GM21423 (cell line): ENCODE data around the gene NSRP1.
"Not testable (repeated sequence)": the region's sequence is repeated elsewhere in the genome, so short reads cannot be mapped to it uniquely, and the experiment has no call there.

Source experiments
- ATAC-seq: cut with Tn5 transposase; IDR thresholded peaks from one replicate; pipeline ENCODE4 v1.9.1; 2021; ENCODE audit warnings: mild to moderate bottlenecking, moderate library complexity; ENCODE audit not compliant: unreplicated experiment

NSRP1 gene, protein sequence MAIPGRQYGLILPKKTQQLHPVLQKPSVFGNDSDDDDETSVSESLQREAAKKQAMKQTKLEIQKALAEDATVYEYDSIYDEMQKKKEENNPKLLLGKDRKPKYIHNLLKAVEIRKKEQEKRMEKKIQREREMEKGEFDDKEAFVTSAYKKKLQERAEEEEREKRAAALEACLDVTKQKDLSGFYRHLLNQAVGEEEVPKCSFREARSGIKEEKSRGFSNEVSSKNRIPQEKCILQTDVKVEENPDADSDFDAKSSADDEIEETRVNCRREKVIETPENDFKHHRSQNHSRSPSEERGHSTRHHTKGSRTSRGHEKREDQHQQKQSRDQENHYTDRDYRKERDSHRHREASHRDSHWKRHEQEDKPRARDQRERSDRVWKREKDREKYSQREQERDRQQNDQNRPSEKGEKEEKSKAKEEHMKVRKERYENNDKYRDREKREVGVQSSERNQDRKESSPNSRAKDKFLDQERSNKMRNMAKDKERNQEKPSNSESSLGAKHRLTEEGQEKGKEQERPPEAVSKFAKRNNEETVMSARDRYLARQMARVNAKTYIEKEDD

DNA sequence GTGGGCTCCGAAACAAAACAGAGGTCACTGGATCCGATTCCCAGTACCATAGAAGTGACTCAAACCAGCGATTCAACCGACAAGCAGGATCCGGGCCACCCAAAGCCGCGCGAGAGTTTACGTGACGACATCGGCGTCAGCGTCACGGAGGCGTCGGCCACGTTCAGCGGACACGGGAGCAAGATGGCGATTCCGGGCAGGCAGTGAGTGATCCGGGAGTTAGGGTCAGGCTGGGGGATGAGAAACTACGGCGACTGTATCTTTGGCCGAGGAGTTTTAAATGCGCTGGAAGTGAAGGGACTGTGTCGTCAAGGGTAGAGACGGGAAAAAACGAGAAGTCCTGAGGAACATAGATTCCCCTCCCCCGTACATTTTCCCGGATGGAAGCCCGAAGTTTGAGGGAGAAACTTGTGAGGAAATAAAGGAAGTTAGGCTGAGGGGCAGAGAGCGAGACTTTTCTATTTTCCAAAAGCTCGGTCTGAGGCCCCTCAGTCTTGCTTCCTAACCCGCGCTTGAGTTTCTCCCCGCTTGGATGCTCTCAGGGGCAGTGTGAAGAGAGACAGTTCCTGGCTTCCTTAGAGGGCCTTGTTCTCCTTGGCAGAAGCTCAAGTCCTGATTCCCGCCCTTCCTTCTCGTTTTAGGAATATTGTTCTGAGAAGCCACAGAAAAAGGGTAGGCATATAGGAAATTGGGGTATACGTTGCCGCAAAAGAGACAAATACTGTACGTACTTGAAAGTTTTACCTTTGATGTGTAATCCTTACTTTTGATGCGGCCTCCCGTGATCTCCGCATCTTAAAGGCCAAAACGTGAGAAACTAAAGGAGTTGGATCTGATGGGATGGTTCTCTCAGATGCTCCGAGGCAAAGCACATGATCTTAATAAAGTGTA is at the start of gene NSRP1:
Gene NSRP1 (plus strand): TSS at position 156 of the 891 bp plus-strand sequence. CDS start 28 bp downstream, at position 184.
- ATAC-seq: peak; percentile 82

DNA sequence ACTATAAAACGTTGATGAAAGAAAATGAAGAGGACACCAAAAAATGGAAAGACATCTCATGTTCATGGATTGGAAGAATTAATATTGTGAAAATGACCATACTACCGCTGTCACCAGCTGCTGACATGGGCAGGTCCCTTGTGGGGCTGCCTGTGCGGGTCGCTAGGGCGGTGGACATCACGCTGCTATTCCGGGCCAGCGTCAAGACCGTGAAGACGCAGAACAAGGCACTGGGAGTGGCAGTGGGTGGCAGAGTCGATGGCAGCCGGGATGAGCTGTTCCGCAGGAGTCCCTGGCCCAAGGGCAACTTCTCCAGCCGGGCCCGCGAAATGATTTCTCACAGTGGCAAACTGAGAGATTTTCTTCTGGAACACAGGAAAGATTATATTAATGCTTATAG is 48.2 kb upstream of the NSRP1 start:
- ATAC-seq: no peak

- no peak for ATAC-seq
Measured at GRCh38 chr17:30074254-30074653, 42.4 kb upstream of the NSRP1 start.

DNA sequence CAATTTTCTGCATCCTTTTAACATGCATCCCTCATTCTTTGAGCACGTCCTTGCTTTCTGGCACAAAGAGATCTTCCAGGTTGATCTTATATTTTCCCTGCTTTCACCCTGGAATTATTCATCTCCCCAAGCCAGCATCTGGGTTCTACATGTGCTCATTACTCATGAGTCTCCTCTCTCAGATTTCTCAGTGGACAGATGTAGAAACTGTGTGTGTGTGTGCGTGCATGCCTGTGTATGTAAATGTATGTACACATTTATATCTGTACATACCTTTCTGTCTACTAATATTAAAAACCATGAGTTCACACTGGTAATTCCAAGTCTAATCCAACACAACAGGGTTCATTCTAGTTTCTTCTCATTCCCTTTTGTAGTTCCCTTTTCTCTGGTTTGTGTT is 41.9 kb upstream of the NSRP1 start:
- ATAC-seq: no peak

- no peak for ATAC-seq
Measured at GRCh38 chr17:30082773-30083172, 33.8 kb upstream of the NSRP1 start.

DNA sequence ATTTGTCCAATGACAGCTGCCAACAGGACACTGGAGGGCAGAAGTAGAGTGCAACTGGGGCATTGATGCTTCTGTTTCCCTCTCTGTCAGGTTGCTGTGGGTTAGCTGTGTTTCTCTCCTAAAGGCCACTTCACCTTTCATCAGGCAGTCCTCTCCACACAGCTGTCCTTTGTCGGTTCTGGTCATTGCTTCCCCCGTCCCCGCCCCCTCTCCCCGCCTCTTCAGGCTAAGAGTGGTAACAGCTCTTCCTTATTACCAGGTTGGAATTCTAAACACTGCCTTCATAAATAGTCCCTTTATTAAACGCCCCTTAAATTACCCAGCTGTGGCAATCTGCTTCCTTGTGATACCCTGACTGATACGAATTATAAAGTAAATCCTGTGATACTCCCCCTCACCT is 31.8 kb upstream of the NSRP1 start:
- no peak for ATAC-seq

GRCh38 chr17:30086896-30087295 is 29.7 kb upstream of the NSRP1 start:
- ATAC-seq: no peak

DNA sequence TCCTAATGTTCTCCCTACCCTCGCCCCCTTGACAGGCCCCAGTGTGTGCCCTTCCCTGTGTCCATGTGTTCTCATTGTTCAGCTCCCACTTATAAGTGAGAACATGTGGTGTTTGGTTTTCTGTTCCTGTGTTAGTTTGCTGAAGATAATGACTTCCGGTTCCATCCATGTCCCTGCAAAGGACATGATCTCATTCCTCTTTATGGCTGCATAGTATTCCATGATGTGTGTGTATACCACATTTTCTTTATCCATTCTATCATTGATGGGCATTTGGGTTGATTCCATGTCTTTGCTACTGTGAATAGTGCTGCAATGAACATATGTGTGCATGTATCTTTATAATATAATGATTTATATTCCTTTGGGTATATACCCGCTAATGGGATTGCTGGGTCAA is 29.2 kb upstream of the NSRP1 start:
- not testable (repeated sequence) for ATAC-seq

- no peak for ATAC-seq
Measured at GRCh38 chr17:30091121-30091670, 25.4 kb upstream of the NSRP1 start.

GRCh38 chr17:30091771-30092170 is 24.8 kb upstream of the NSRP1 start:
- ATAC-seq: no peak

GRCh38 chr17:30092886-30093285 is 23.7 kb upstream of the NSRP1 start:
- no peak for ATAC-seq

DNA sequence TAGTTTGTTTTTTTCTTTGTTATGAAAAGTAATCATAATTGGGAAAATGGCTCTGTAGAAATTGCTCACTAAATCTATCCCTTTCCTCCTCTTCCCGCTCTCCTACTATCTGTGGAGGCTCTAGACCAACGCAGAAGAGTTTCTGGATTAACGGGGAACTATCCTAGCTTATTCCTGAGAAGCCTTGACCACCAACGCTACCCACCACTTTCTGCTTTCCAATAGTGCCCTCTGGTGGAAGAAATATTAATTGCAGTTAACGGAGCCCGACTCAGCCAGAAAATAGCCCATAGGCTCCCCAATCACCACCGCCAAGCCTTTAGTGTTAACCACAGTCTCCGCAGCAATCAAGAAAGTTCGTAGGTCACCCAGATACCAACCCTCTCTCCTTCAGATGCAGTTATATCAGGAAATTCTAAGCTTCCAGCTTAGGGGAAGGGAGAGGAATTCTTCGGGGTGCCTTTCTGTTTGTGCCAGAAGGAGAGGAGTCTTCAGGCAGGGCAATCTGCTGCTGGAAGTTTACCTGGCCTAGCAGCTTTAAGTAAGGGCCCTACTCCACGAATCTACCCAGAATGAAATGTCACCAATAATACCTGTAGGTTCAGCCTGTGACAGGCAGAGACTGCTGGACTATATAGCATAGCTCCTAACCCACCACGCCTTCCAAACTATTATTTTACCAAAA is 23.0 kb upstream of the NSRP1 start:
- no peak for ATAC-seq

GRCh38 chr17:30095507-30096244 is 20.9 kb upstream of the NSRP1 start:
- ATAC-seq: no peak

DNA sequence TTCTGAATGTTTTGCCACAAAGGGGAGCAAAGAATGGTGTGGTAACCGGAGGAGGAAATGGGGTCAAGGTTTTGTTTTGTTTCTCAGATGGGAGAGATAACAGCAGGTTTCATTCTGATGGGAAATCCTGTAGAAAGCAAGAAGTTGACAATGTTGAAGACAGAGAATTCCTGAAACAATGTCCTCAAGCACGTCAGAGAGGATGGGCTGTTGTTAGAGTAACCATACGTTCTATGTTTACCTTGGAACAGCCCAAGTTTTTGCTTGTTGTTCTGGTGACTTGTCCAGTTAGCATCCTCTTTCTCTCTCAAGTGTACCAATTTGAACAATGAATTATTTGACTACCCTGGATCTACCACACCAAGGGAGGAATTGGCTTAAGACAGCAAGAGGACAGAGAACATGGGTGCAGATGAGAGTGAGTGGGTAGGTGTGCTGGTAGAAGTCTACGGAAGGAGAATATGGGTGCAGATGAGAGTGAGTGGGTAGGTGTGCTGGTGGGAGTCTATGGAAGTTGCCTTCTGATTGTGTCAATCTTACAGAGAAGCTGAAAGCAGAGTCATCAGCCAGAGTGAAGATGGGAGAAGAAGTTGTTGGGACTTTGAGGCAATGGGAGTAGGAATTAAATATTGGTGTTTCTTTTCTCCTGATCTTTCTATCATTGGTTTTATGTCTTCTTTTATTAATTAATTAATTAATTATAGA is 14.8 kb upstream of the NSRP1 start:
- no peak for ATAC-seq

GRCh38 chr17:30103921-30104320 is 12.7 kb upstream of the NSRP1 start:
- ATAC-seq: no peak

GRCh38 chr17:30104575-30105339 is 11.9 kb upstream of the NSRP1 start:
- ATAC-seq: peak; percentile 60

GRCh38 chr17:30112794-30113193 is 3.8 kb upstream of the NSRP1 start:
- no peak for ATAC-seq

GRCh38 chr17:30113213-30113612 is 3.4 kb upstream of the NSRP1 start:
- no peak for ATAC-seq

DNA sequence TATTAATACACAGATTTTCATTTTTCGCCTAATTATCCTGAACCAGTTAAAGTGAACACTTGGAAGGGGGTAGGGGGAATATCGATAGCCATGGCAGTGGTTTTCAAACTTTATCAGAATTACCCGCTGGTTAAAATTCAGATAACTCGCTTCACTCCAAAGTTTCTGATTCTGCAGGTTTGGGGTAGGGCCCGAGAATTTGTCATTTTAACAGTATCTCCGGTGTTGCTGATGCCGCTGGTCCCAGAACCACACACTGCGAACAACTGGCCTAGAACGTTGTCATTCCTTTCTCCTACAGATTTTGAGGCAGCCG is 313 bp upstream of the NSRP1 start:
- no peak for ATAC-seq
